GM12878 (cell line): ENCODE data around the gene ZNF19. TPM values are rescaled to one million over a fixed set of nuclear protein-coding genes. Genes with fewer than 3 reads are reported as not detected.
A peak's percentile ranks its signal among the peaks of the same experiment; 100 is the strongest.

ENCODE experiments used
- ATAC-seq: fragments of 200-7000 bp; cut with Tn5 transposase; 3 replicates; pipeline ENCODE4 v1.9.1; 2020; ENCODE audit warnings: mild to moderate bottlenecking, moderate library complexity
- BruUV-seq: library from RNA; stranded (reverse); fragments of 400-500 nt; replicated peaks from 2 replicates; lab custom pipeline; 2021; lab: Mats Ljungman, UMichigan
- CTCF ChIA-PET: fragments of 300-600 bp; sonication (Branson Sonifier 250); formaldehyde crosslinking; extraction: SDS; loops from one replicate; lab custom pipeline; 2021; ENCODE audit warnings: inconsistent platforms; lab: Yijun Ruan, JAX
- POLR2A ChIA-PET: fragments of 350-600 bp; formaldehyde crosslinking; extraction: SDS; loops from one replicate; lab custom pipeline; 2021; ENCODE audit warnings: inconsistent platforms; lab: Charles Lee
- RAD21 ChIA-PET: fragments of 300-600 bp; sonication (Branson Sonifier 250); formaldehyde crosslinking; loops from one replicate; lab custom pipeline; 2023; ENCODE audit warnings: antibody characterized with exemption; ENCODE audit not compliant: unreplicated experiment; lab: Charles Lee
- SMC1A ChIA-PET: fragments of 300-600 bp; sonication (Branson Sonifier 250); formaldehyde crosslinking; loops from one replicate; lab custom pipeline; 2023; ENCODE audit not compliant: unreplicated experiment, uncharacterized antibody; lab: Charles Lee
- DNase-seq: peaks from one replicate; pipeline ENCODE4 v3.0.0-alpha.2; 2011; ENCODE audit warnings: low read depth, low spot score
- FAIRE-seq: peaks from 3 replicates; lab custom pipeline; 2011; peaks lifted over from hg19 to GRCh38; lab: Jason Lieb, UNC
- H2AFZ ChIP-seq: 2 replicates; pipeline ENCODE4 v1.6.0; 2011; ENCODE audit warnings: low read depth, low read length, control low read depth; ENCODE audit not compliant: control insufficient read depth
- H3K27ac ChIP-seq: 2 replicates; pipeline ENCODE4 v1.5.1; 2011; ENCODE audit warnings: control low read depth; ENCODE audit not compliant: control insufficient read depth, insufficient read depth
- H3K27me3 ChIP-seq, 2 experiments: replicated peaks in 1 of 2; 2 replicates each; pipeline versions ENCODE4 v1.6.0 to v1.6.1; 2011; ENCODE audit warnings: low read length in 1 of 2; ENCODE audit not compliant: control insufficient read depth in 2 of 2, insufficient read depth in 2 of 2
- H3K36me3 ChIP-seq, 2 experiments: 2 replicates each; pipeline ENCODE4 v1.5.1; 2011; ENCODE audit warnings: low read length in 1 of 2; ENCODE audit not compliant: control insufficient read depth in 2 of 2, insufficient read depth in 2 of 2
- H3K4me1 ChIP-seq: 2 replicates; pipeline ENCODE4 v1.6.1; 2011; ENCODE audit warnings: mild to moderate bottlenecking, low read length, moderate library complexity, mixed read lengths; ENCODE audit not compliant: control insufficient read depth, insufficient read depth
- H3K4me2 ChIP-seq: 2 replicates; pipeline ENCODE4 v1.6.0; 2011; ENCODE audit warnings: control low read depth; ENCODE audit not compliant: control insufficient read depth, insufficient read depth
- H3K4me3 ChIP-seq: fragments of 200-600 bp; sonication (generic); 2 replicates; pipeline ENCODE4 v1.5.1; 2016
- H3K79me2 ChIP-seq: 2 replicates; pipeline ENCODE4 v1.6.0; 2011; ENCODE audit warnings: low read length; ENCODE audit not compliant: control insufficient read depth, insufficient read depth
- H3K9ac ChIP-seq: 2 replicates; pipeline ENCODE4 v1.8.0; 2011; ENCODE audit warnings: low read length, control low read depth, mixed read lengths; ENCODE audit not compliant: control insufficient read depth, insufficient read depth
- H3K9me3 ChIP-seq: replicated peaks from 3 replicates; pipeline ENCODE4 v1.5.1; 2011; ENCODE audit warnings: mild to moderate bottlenecking, low read length; ENCODE audit not compliant: control insufficient read depth, insufficient read depth
- H4K20me1 ChIP-seq: 2 replicates; pipeline ENCODE4 v1.6.0; 2011; ENCODE audit not compliant: control insufficient read depth, insufficient read depth
- CEBPZ ChIP-seq: fragments of 150-350 bp; IDR thresholded peaks from 2 replicates; pipeline ENCODE4 v1.6.1; 2016; ENCODE audit warnings: low read depth, low read length
- CREB1 ChIP-seq: IDR thresholded peaks from 2 replicates; pipeline ENCODE4 v1.6.1; 2012; ENCODE audit warnings: low read depth, mild to moderate bottlenecking, inconsistent platforms
- CTCF ChIP-seq, 3 experiments: IDR thresholded peaks in 2 of 3; conservative IDR thresholded peaks in 1 of 3; 2 replicates each; pipeline ENCODE4 v1.5.1; 2011; ENCODE audit warnings: low read depth in 3 of 3, low read length in 3 of 3, mild to moderate bottlenecking in 3 of 3, control low read depth in 2 of 3, moderate library complexity in 2 of 3, inconsistent platforms in 1 of 3, mixed read lengths in 1 of 3; ENCODE audit not compliant: control insufficient read depth in 2 of 3, insufficient read depth in 1 of 3; ENCODE audit errors: extremely low read depth in 1 of 3
- LARP7 ChIP-seq: fragments of 450-650 bp; IDR thresholded peaks from 2 replicates; pipeline ENCODE4 v1.6.1; 2017; ENCODE audit warnings: mild to moderate bottlenecking
- MEF2A ChIP-seq: IDR thresholded peaks from 2 replicates; pipeline ENCODE4 v1.6.1; 2011; ENCODE audit warnings: low read depth, mild to moderate bottlenecking, low read length, moderate library complexity; ENCODE audit not compliant: insufficient read depth
- MLLT1 ChIP-seq: fragments of 450-650 bp; IDR thresholded peaks from 2 replicates; pipeline ENCODE4 v1.6.1; 2016; ENCODE audit warnings: mild to moderate bottlenecking
- NFYA ChIP-seq: IDR thresholded peaks from 2 replicates; pipeline ENCODE4 v1.6.1; 2011; ENCODE audit warnings: low read depth, mild to moderate bottlenecking, low read length, improper control_type of control experiment, borderline replicate concordance
- PAX5 ChIP-seq: IDR thresholded peaks from 2 replicates; pipeline ENCODE4 v1.6.1; 2011; ENCODE audit warnings: low read depth, low read length, borderline replicate concordance
- RFX5 ChIP-seq: IDR thresholded peaks from 2 replicates; pipeline ENCODE4 v1.6.1; 2011; ENCODE audit warnings: low read depth, low read length, improper control_type of control experiment
- SREBF2 ChIP-seq: IDR thresholded peaks from 2 replicates; pipeline ENCODE4 v1.6.1; 2012; ENCODE audit warnings: mild to moderate bottlenecking, low read length
- SRF ChIP-seq, 2 experiments: IDR thresholded peaks; 2 replicates each; pipeline ENCODE4 v1.6.1; 2011; ENCODE audit warnings: low read depth in 2 of 2, low read length in 2 of 2, mild to moderate bottlenecking in 1 of 2, moderate library complexity in 1 of 2
- TAF1 ChIP-seq: IDR thresholded peaks from 2 replicates; pipeline ENCODE4 v1.6.1; 2011; ENCODE audit warnings: mild to moderate bottlenecking, low read depth, low read length, borderline replicate concordance
- TCF7 ChIP-seq: IDR thresholded peaks from 2 replicates; pipeline ENCODE4 v1.6.1; 2014; ENCODE audit warnings: antibody characterized with exemption, borderline replicate concordance
- ZBTB40 ChIP-seq: fragments of 450-650 bp; IDR thresholded peaks from 2 replicates; pipeline ENCODE4 v1.6.1; 2016; ENCODE audit warnings: mild to moderate bottlenecking, moderate library complexity, borderline replicate concordance
- WGBS: methylation state at CpG from one replicate; pipeline ENCODE4 v1.1.6; 2016; ENCODE audit warnings: low lambda C conversion rate; ENCODE audit not compliant: insufficient replicate concordance, insufficient coverage; ENCODE audit errors: missing lambda C conversion rate; 5-methylcytosine and 5-hydroxymethylcytosine counted together
- in situ Hi-C: fragments of 300-500 bp; cut with MboI; formaldehyde crosslinking; loops from 9 replicates; pipeline ENCODE4 v1.14.3; 2018; ENCODE audit warnings: mixed read lengths
- intact Hi-C: fragments of 100-400 bp; cut with micrococcal nuclease; formaldehyde crosslinking; loops from one replicate; pipeline ENCODE4 v1.14.2; 2022; ENCODE audit not compliant: unreplicated experiment
- polyA plus RNA-seq, 11 experiments: library from polyadenylated mRNA; depleted of rRNA in 4 of 11; unstranded in 6 of 11; stranded (reverse) in 5 of 11; fragments of >200 nt; fragmentation: Nextera tagmentation in 4 of 11; fragmentation: Illumina TruSeq in 1 of 11; extraction: Ambion mirVana in 4 of 11; extraction: Trizol in 1 of 11; gene quantifications; 1 replicate in 1 of 11; 2 replicates in 10 of 11; pipeline versions ENCODE4 v1.2.1 to v1.2.3, GENCODE V29; 2011 to 2016; ENCODE audit warnings: inconsistent platforms in 2 of 11, missing spikeins in 2 of 11, low read depth in 1 of 11
- total RNA-seq, 4 experiments: library from RNA; depleted of rRNA in 3 of 4; stranded (reverse); fragments of >200 nt in 3 of 4; fragmentation: Illumina TruSeq in 1 of 4; extraction: Trizol in 1 of 4; gene quantifications; 2 replicates each; pipeline versions ENCODE4 v1.2.1 to v1.2.3, GENCODE V29; 2013 to 2021

Gene ZNF19
- total and polyA plus RNA-seq, 10 of the 15 experiments (the other 5 are each of a cell fraction or from before 2014, with no cell fraction given), result 1.0 to 3.3 (median 2.0) TPM

GRCh38 chr16:71425746-71426068, 63.4 kb downstream of the ZNF19 start:
- Histone ChIP-seq H3K79me2 (no peaks in the 10 kb centered on the region), H3K9me3 (no peaks in the 10 kb centered on the region), H3K36me3 (no peaks in the 10 kb centered on the region), H3K4me2 (peak overlapping the region; percentile 26; the same call in 1 of the 2 replicates), H3K4me3 (peak overlapping the region; percentile 40; the same call in 1 of the 2 replicates), H4K20me1 (no peaks in the 10 kb centered on the region; the same call in 1 of the 2 replicates), H3K4me1 (no peaks in the 10 kb centered on the region), H3K9ac (no peak overlapping the region), H2AFZ (no peak overlapping the region; the same call in 1 of the 2 replicates), H3K27ac (no peak overlapping the region), H3K27me3 (no peaks in the 10 kb centered on the region; a peak in 1 of 4 replicates)
- no peak for DNase-seq
- in situ Hi-C loops (no loop called here), intact Hi-C loops (no loop called here)
- no TSS peak for BruUV-seq
- ChIA-PET SMC1A (no interaction called here), CTCF (interaction anchor here (1.2 kb wide), 1 partner anchor 185 kb away, joined by 6 read pairs; no protein-coding TSS in a partner anchor), POLR2A (no interaction called here), RAD21 (interaction anchor here (0.6 kb wide), 2 partner anchors 42 to 1609 kb away, joined by 3 to 4 read pairs; no protein-coding TSS in a partner anchor)
- ATAC-seq, result no peak
- WGBS, result 28% methylated on average over 18 of the region's 18 CpGs
- FAIRE-seq, result no peak
- TF ChIP-seq TAF1, result no peak
- TF ChIP-seq LARP7, result no peak
- no peak for TF ChIP-seq CREB1
- no peak for TF ChIP-seq RFX5
- TF ChIP-seq SREBF2, result no peak
- TF ChIP-seq NFYA, result no peak
- no peak for TF ChIP-seq ZBTB40
- no peak for TF ChIP-seq SRF (IDR thresholded peaks at IDR 0.05; ENCODE audit: low read depth in 2 of 2, low read length in 2 of 2)
- no peak for TF ChIP-seq TCF7
- TF ChIP-seq CTCF (IDR thresholded peaks at IDR 0.05 in 2 of 3, conservative IDR thresholded peaks at IDR 0.05 in 1 of 3; ENCODE audit: control insufficient read depth in 2 of 3, extremely low read depth in 1 of 3, insufficient read depth in 1 of 3, low read depth in 3 of 3, low read length in 3 of 3), result no peak
- TF ChIP-seq PAX5, result no peak
- TF ChIP-seq MEF2A, result no peak
- no peak for TF ChIP-seq CEBPZ
- TF ChIP-seq MLLT1, result no peak
